PC-9 (cell line): ENCODE measurements around the gene IKZF1. TPM values are rescaled to one million over a fixed set of nuclear protein-coding genes. Genes with fewer than 3 reads are reported as not detected.

Experiments
- BruUV-seq: library from RNA; stranded (reverse); fragments of 400-500 nt; replicated peaks from 2 replicates; lab custom pipeline; 2021; lab: Mats Ljungman, UMichigan
- CTCF ChIA-PET: fragments of 300-600 bp; sonication (Branson Sonifier 250); formaldehyde crosslinking; loops from one replicate; lab custom pipeline; 2022; ENCODE audit warnings: antibody characterized with exemption; lab: Charles Lee
- POLR2A ChIA-PET: fragments of 300-600 bp; sonication (Branson Sonifier 250); formaldehyde crosslinking; loops from one replicate; lab custom pipeline; 2022; ENCODE audit warnings: antibody characterized with exemption; ENCODE audit not compliant: unreplicated experiment; lab: Charles Lee
- DNase-seq, 2 experiments: peaks; one replicate each; pipeline versions ENCODE4 v3.0.0 to v3.0.0-alpha.2; 2015 to 2022; ENCODE audit warnings: mixed read lengths in 1 of 2
- H2AFZ ChIP-seq: fragments of 200-600 bp; sonication (generic); 2 replicates; pipeline ENCODE4 v1.8.1; 2017; ENCODE audit warnings: antibody characterized with exemption
- H3F3A ChIP-seq: fragments of 200-600 bp; sonication (generic); 2 replicates; pipeline ENCODE4 v1.8.1; 2017; ENCODE audit warnings: antibody characterized with exemption, mild to moderate bottlenecking, low read depth; ENCODE audit not compliant: insufficient read depth
- H3K27ac ChIP-seq: fragments of 200-600 bp; sonication (generic); 2 replicates; pipeline ENCODE4 v1.6.1; 2016; ENCODE audit warnings: mixed run types
- H3K27me3 ChIP-seq: fragments of 200-600 bp; sonication (generic); 2 replicates; pipeline ENCODE4 v1.6.1; 2016; ENCODE audit warnings: low read depth, mixed run types; ENCODE audit not compliant: insufficient read depth
- H3K36me3 ChIP-seq: fragments of 200-600 bp; sonication (generic); 2 replicates; pipeline ENCODE4 v1.6.1; 2016; ENCODE audit warnings: low read depth, mixed run types
- H3K4me1 ChIP-seq: fragments of 200-600 bp; sonication (generic); replicated peaks from 2 replicates; pipeline ENCODE4 v1.6.1; 2016; ENCODE audit warnings: mixed run types; ENCODE audit not compliant: insufficient read depth
- H3K4me2 ChIP-seq: fragments of 200-600 bp; sonication (generic); 2 replicates; pipeline ENCODE4 v1.6.1; 2017; ENCODE audit warnings: mixed run types
- H3K4me3 ChIP-seq: fragments of 200-600 bp; sonication (generic); 2 replicates; pipeline ENCODE4 v1.6.1; 2016; ENCODE audit warnings: mixed run types
- H3K79me2 ChIP-seq: fragments of 200-600 bp; sonication (generic); 2 replicates; pipeline ENCODE4 v1.6.1; 2017; ENCODE audit warnings: low read depth, mixed run types
- H3K9me2 ChIP-seq: fragments of 200-600 bp; sonication (generic); 2 replicates; pipeline ENCODE4 v1.8.1; 2017; ENCODE audit warnings: mild to moderate bottlenecking; ENCODE audit not compliant: insufficient read depth
- H3K9me3 ChIP-seq: fragments of 200-600 bp; sonication (generic); 2 replicates; pipeline ENCODE4 v1.8.1; 2016; ENCODE audit warnings: low read depth; ENCODE audit not compliant: insufficient read depth
- H4K20me1 ChIP-seq: fragments of 200-600 bp; sonication (generic); 2 replicates; pipeline ENCODE4 v1.8.1; 2017; ENCODE audit not compliant: insufficient read depth
- CTCF ChIP-seq: fragments of 200-600 bp; sonication (generic); conservative IDR thresholded peaks from 2 replicates; pipeline ENCODE4 v1.6.1; 2017; ENCODE audit warnings: mixed run types, antibody characterized with exemption, mild to moderate bottlenecking, moderate library complexity
- EZH2 ChIP-seq: fragments of 200-600 bp; sonication (generic); IDR thresholded peaks from 2 replicates; pipeline ENCODE4 v1.8.0; 2017; ENCODE audit warnings: antibody characterized with exemption, low read depth
- intact Hi-C: fragments of 100-400 bp; cut with micrococcal nuclease; formaldehyde crosslinking; loops from one replicate; pipeline ENCODE4 v1.10.0; 2022; ENCODE audit not compliant: unreplicated experiment
- total RNA-seq: library from RNA; stranded (reverse); gene quantifications from 2 replicates; pipeline ENCODE4 v1.2.3, GENCODE V29; 2021

The IKZF1 gene
- total RNA-seq, 1 experiment from 2014 or later, result not detected

DNA sequence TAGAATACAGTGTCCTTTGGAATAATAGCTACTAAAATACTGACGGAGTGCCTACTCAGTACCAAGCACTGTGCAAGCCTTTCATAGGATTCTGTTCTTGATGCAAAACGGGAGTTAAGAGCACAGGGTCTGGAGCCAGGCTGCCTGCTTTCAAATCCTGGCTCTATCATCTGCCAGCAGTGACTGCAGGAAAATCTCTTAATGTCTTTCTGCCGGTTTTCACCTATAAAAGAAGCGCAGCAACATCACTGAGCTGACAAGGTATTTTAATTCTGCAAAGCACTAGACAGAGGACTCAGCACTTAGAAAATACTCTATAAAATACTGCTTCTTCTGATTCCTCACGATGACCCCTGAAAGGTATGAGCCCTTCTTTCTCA is 145.0 kb downstream of the IKZF1 start:
- H3K9me3 ChIP-seq, result 0 out of 2 replicates have a peak, but pooled peaks cover 4% of the 10 kb centered on the region
- ChIA-PET POLR2A (no interaction called here), CTCF (no interaction called here)
- peak overlapping the region; percentile 75 for H3K4me3 ChIP-seq
- H3K4me2 ChIP-seq, result peak overlapping the region; percentile 87
- H3F3A ChIP-seq, result peaks cover 42% of the 10 kb centered on the region
- DNase-seq, result no peak
- H3K27ac ChIP-seq, result peak overlapping the region; percentile 94
- peaks cover 21% of the 10 kb centered on the region for H3K36me3 ChIP-seq
- intact Hi-C loops, result loop anchor here (5.0 to 10.0 kb wide), 2 partner anchors 595 to 713 kb away; no protein-coding TSS in a partner anchor
- TF ChIP-seq CTCF, result no peak
- no peak for TF ChIP-seq EZH2
- peaks cover 39% of the 10 kb centered on the region for H3K79me2 ChIP-seq
- H3K4me1 ChIP-seq, result peaks cover 41% of the 10 kb centered on the region
- peak overlapping the region; percentile 99 for H2AFZ ChIP-seq
- no TSS peak for BruUV-seq
- no peaks in the 10 kb centered on the region; the same call in 1 of the 2 replicates for H4K20me1 ChIP-seq
- H3K27me3 ChIP-seq, result no peaks in the 10 kb centered on the region; the same call in 1 of the 2 replicates
- no peaks in the 10 kb centered on the region for H3K9me2 ChIP-seq

- TF ChIP-seq EZH2, result no peak
- no peak for TF ChIP-seq CTCF
- peaks cover 33% of the 10 kb centered on the region for H3K79me2 ChIP-seq
- H3F3A ChIP-seq, result peaks cover 42% of the 10 kb centered on the region
- POLR2A ChIA-PET, result no interaction called here
- H3K9me3 ChIP-seq, result no peaks in the 10 kb centered on the region
- peak within 1 kb of the TSS; percentile 87 for H3K4me2 ChIP-seq
- BruUV-seq, result no TSS peak
- DNase-seq, result peak; percentile 74 to 81
- peaks cover under 1% of the 10 kb centered on the region; the same call in 1 of the 2 replicates for H3K27me3 ChIP-seq
- intact Hi-C loops, result loop anchor here (5.0 to 10.0 kb wide), 2 partner anchors 595 to 712 kb away; no protein-coding TSS in a partner anchor
- peaks cover 41% of the 10 kb centered on the region for H3K4me1 ChIP-seq
- peak within 1 kb of the TSS; percentile 94 for H3K27ac ChIP-seq
- peak within 1 kb of the TSS; percentile 75 for H3K4me3 ChIP-seq
- no peaks in the 10 kb centered on the region; the same call in 1 of the 2 replicates for H4K20me1 ChIP-seq
- H3K9me2 ChIP-seq, result no peaks in the 10 kb centered on the region
- CTCF ChIA-PET, result no interaction called here
- H2AFZ ChIP-seq, result peak within 1 kb of the TSS; percentile 99
- H3K36me3 ChIP-seq, result peaks cover 17% of the 10 kb centered on the region; the same call in 1 of the 2 replicates
These were observed 145.5 kb downstream of the IKZF1 start, which contains the start of gene FIGNL1 for GRCh38 chr7:50449881-50450589. Gene FIGNL1, minus strand, starts transcription at chr7:50450350. Its CDS starts 3,063 bp downstream, at chr7:50447287.

DNA sequence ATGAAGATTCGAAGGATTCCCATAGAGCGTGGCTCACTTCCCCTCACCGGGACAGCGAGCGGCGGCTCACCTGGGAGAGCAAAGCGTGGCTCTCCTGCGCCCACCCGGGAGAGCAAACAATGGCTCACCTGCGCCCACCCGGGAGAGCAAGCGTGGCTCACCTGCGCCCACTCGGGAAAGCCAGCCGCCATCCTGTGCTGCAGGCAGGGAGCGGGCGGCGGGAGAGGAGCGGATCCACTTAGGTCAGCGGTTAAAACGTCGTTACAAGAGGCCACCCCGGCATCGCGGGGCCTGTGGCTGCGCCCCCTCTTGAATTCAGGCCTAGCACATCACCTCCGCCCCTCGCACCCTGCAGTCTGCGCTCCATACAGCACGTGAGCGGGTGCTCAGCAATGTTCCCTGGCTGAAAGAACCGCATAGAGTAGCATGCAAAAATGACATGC is 146.1 kb downstream of the IKZF1 start:
- H4K20me1 ChIP-seq, result no peaks in the 10 kb centered on the region; the same call in 1 of the 2 replicates

More for the DNA sequence above, 146.1 kb downstream of the IKZF1 start:
- no peak for TF ChIP-seq EZH2
- no peak for TF ChIP-seq CTCF
- H3K4me3 ChIP-seq, result peak overlapping the region; percentile 75
- no peaks in the 10 kb centered on the region for H3K9me3 ChIP-seq
- BruUV-seq, result no TSS peak
- peak overlapping the region; percentile 94 for H3K27ac ChIP-seq
- ChIA-PET POLR2A (no interaction called here), CTCF (no interaction called here)
- no peak for DNase-seq
- peaks cover 28% of the 10 kb centered on the region for H3K79me2 ChIP-seq
- H2AFZ ChIP-seq, result peak overlapping the region; percentile 99
- H3K4me1 ChIP-seq, result peaks cover 37% of the 10 kb centered on the region
- H3F3A ChIP-seq, result peaks cover 40% of the 10 kb centered on the region
- peaks cover 6% of the 10 kb centered on the region; the same call in 1 of the 2 replicates for H3K27me3 ChIP-seq
- intact Hi-C loops, result no loop called here
- peak overlapping the region; percentile 87 for H3K4me2 ChIP-seq
- peaks cover 12% of the 10 kb centered on the region; the same call in 1 of the 2 replicates for H3K36me3 ChIP-seq
- no peaks in the 10 kb centered on the region for H3K9me2 ChIP-seq

Other genes starting within 250 kb of the IKZF1 start
- not detected in 2 replicates for gene ZPBP, start 211.5 kb upstream of the IKZF1 start, total RNA-seq
- gene FIGNL1, start 145.6 kb downstream of the IKZF1 start, total RNA-seq, result 18.7 and 25.7 TPM in 2 replicates